ENCODE measurements around the gene PISD.

Gene PISD

GRCh38 chr22:31588970-31589675, 72.9 kb downstream of the PISD start:
- H3K9me3 ChIP-seq (ENCODE audit: insufficient read depth, low read depth, low read length) = no peaks in the 10 kb centered on the region
- H2AFZ ChIP-seq (ENCODE audit: low read length) = no peak overlapping the region
- H3K27me3 ChIP-seq (ENCODE audit: insufficient read depth, low read length, poor library complexity, severe bottlenecking) = no peaks in the 10 kb centered on the region
- no peak overlapping the region for H3K9ac ChIP-seq (ENCODE audit: low read depth, low read length, poor library complexity, severe bottlenecking)
- H3K4me1 ChIP-seq (ENCODE audit: insufficient read depth, low read length, poor library complexity, severe bottlenecking) = no peaks in the 10 kb centered on the region
- no peaks in the 10 kb centered on the region for H3F3A ChIP-seq (ENCODE audit: low read depth)
- no peaks in the 10 kb centered on the region for H3K79me2 ChIP-seq (ENCODE audit: insufficient read depth, low read length)
- H3K4me2 ChIP-seq (ENCODE audit: low read depth, low read length, poor library complexity, severe bottlenecking) = no peak overlapping the region
- H4K20me1 ChIP-seq (ENCODE audit: insufficient read depth, low read length, poor library complexity, severe bottlenecking) = no peaks in the 10 kb centered on the region
- peaks cover 27% of the 10 kb centered on the region; the same call in 1 of the 2 replicates for H3K36me3 ChIP-seq (ENCODE audit: insufficient read depth, low read length)
- TF ChIP-seq CTCF (conservative IDR thresholded peaks at IDR 0.05; ENCODE audit: low read length) (no peak), EZH2phosphoT487 (IDR thresholded peaks at IDR 0.05; ENCODE audit: borderline replicate concordance) (no peak)
- no peak overlapping the region for H3K4me3 ChIP-seq (ENCODE audit: low read length, poor library complexity, severe bottlenecking)
- H3K9me2 ChIP-seq (replicated peaks; ENCODE audit: low read depth, low read length) = no peaks in the 10 kb centered on the region

- Histone ChIP-seq H2AFZ (ENCODE audit: low read length) (no peak overlapping the region), H3K36me3 (ENCODE audit: insufficient read depth, low read length) (peaks cover 32% of the 10 kb centered on the region; the same call in 1 of the 2 replicates), H3K9me2 (replicated peaks; ENCODE audit: low read depth, low read length) (no peaks in the 10 kb centered on the region), H3K4me3 (ENCODE audit: low read length, poor library complexity, severe bottlenecking) (no peak overlapping the region), H3K79me2 (ENCODE audit: insufficient read depth, low read length) (no peaks in the 10 kb centered on the region), H3K4me1 (ENCODE audit: insufficient read depth, low read length, poor library complexity, severe bottlenecking) (no peaks in the 10 kb centered on the region), H4K20me1 (ENCODE audit: insufficient read depth, low read length, poor library complexity, severe bottlenecking) (no peaks in the 10 kb centered on the region), H3F3A (ENCODE audit: low read depth) (no peaks in the 10 kb centered on the region), H3K4me2 (ENCODE audit: low read depth, low read length, poor library complexity, severe bottlenecking) (no peak overlapping the region), H3K27me3 (ENCODE audit: insufficient read depth, low read length, poor library complexity, severe bottlenecking) (no peaks in the 10 kb centered on the region), H3K9ac (ENCODE audit: low read depth, low read length, poor library complexity, severe bottlenecking) (no peak overlapping the region), H3K9me3 (ENCODE audit: insufficient read depth, low read depth, low read length) (no peaks in the 10 kb centered on the region)
- TF ChIP-seq CTCF (conservative IDR thresholded peaks at IDR 0.05; ENCODE audit: low read length) (no peak), EZH2phosphoT487 (IDR thresholded peaks at IDR 0.05; ENCODE audit: borderline replicate concordance) (no peak)
Observed at GRCh38 chr22:31586137-31586920, 75.7 kb downstream of the PISD start.

GRCh38 chr22:31585161-31585859, 76.7 kb downstream of the PISD start:
- no peaks in the 10 kb centered on the region for H3K4me1 ChIP-seq (ENCODE audit: insufficient read depth, low read length, poor library complexity, severe bottlenecking)
- no peak for TF ChIP-seq EZH2phosphoT487 (IDR thresholded peaks at IDR 0.05; ENCODE audit: borderline replicate concordance)
- TF ChIP-seq CTCF (conservative IDR thresholded peaks at IDR 0.05; ENCODE audit: low read length) = no peak
- H3K4me2 ChIP-seq (ENCODE audit: low read depth, low read length, poor library complexity, severe bottlenecking) = no peak overlapping the region

More at GRCh38 chr22:31585161-31585859, 76.7 kb downstream of the PISD start:
- no peaks in the 10 kb centered on the region for H3K27me3 ChIP-seq (ENCODE audit: insufficient read depth, low read length, poor library complexity, severe bottlenecking)
- no peak overlapping the region for H2AFZ ChIP-seq (ENCODE audit: low read length)
- H4K20me1 ChIP-seq (ENCODE audit: insufficient read depth, low read length, poor library complexity, severe bottlenecking) = no peaks in the 10 kb centered on the region
- H3K9me2 ChIP-seq (replicated peaks; ENCODE audit: low read depth, low read length) = no peaks in the 10 kb centered on the region
- H3K4me3 ChIP-seq (ENCODE audit: low read length, poor library complexity, severe bottlenecking) = no peak overlapping the region
- H3F3A ChIP-seq (ENCODE audit: low read depth) = no peaks in the 10 kb centered on the region
- peaks cover 32% of the 10 kb centered on the region; the same call in 1 of the 2 replicates for H3K36me3 ChIP-seq (ENCODE audit: insufficient read depth, low read length)
- no peaks in the 10 kb centered on the region for H3K9me3 ChIP-seq (ENCODE audit: insufficient read depth, low read depth, low read length)
- no peak overlapping the region for H3K9ac ChIP-seq (ENCODE audit: low read depth, low read length, poor library complexity, severe bottlenecking)
- no peaks in the 10 kb centered on the region for H3K79me2 ChIP-seq (ENCODE audit: insufficient read depth, low read length)
